ENCODE results near the gene GFOD1.

DNA sequence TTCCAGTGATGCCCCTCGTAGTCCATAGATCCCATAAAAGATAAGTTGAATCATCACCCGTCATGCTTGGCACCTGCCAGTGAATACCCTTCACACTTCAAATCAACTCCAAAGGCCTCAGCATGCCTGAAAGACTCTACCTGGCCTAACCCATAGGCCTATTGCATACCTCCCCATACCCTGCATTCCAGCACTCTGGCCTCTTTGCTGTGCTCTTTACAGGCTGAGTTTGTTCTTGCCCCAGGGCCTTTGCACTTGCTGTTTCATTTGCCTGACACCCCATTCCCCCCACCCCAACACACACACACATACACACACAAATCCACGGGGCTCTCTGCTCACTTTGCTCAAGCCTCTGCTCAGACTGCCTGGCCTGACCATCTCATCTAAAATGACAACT is 3.0 kb upstream of the GFOD1 start:
- TF ChIP-seq, protein P1, sequence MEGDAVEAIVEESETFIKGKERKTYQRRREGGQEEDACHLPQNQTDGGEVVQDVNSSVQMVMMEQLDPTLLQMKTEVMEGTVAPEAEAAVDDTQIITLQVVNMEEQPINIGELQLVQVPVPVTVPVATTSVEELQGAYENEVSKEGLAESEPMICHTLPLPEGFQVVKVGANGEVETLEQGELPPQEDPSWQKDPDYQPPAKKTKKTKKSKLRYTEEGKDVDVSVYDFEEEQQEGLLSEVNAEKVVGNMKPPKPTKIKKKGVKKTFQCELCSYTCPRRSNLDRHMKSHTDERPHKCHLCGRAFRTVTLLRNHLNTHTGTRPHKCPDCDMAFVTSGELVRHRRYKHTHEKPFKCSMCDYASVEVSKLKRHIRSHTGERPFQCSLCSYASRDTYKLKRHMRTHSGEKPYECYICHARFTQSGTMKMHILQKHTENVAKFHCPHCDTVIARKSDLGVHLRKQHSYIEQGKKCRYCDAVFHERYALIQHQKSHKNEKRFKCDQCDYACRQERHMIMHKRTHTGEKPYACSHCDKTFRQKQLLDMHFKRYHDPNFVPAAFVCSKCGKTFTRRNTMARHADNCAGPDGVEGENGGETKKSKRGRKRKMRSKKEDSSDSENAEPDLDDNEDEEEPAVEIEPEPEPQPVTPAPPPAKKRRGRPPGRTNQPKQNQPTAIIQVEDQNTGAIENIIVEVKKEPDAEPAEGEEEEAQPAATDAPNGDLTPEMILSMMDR (conservative IDR thresholded peaks at IDR 0.05 in 1 of 2, IDR thresholded peaks at IDR 0.05 in 1 of 2; ENCODE audit: low read depth in 1 of 2, low read length in 2 of 2): no peak
- no peak for TF ChIP-seq EZH2 (IDR thresholded peaks at IDR 0.05; ENCODE audit: low read length, missing control alignments)

All from fibroblast of lung (primary cell).